Activated CD8-positive, alpha-beta memory T cell treated with anti-CD3 and anti-CD28 coated beads for 1 hour (primary cell): ENCODE data around the gene LEMD1.

Source experiments
- DNase-seq, 2 donors: peaks; one replicate each; pipeline ENCODE4 v3.0.0-alpha.2; 2020; ENCODE audit warnings: low read depth in 1 of 2; ENCODE audit errors: extremely low read depth in 1 of 2

LEMD1 gene

GRCh38 chr1:205337481-205337880 is 84.4 kb downstream of the LEMD1 start:
- DNase-seq, result no peak

- DNase-seq, result peak; percentile 30 to 63
Observed at GRCh38 chr1:205335692-205336091, 86.2 kb downstream of the LEMD1 start.

- no peak for DNase-seq
Observed at GRCh38 chr1:205332015-205332791, 89.7 kb downstream of the LEMD1 start.
